ES-I3 (cell line): Measurements from ENCODE around the gene GPR61.

Experiments
- H3K36me3 ChIP-seq: 2 replicates; pipeline ENCODE4 v1.6.1; 2013; ENCODE audit warnings: mild to moderate bottlenecking, low read length, control low read depth, moderate library complexity; ENCODE audit not compliant: insufficient read depth
- H3K4me1 ChIP-seq: 2 replicates; pipeline ENCODE4 v1.6.1; 2013; ENCODE audit warnings: mild to moderate bottlenecking, control low read depth, low read length; ENCODE audit not compliant: insufficient read depth
- H3K9ac ChIP-seq: 2 replicates; pipeline ENCODE4 v1.6.1; 2013; ENCODE audit warnings: low read depth, mild to moderate bottlenecking, low read length, moderate library complexity
- H3K9me3 ChIP-seq: 2 replicates; pipeline ENCODE4 v1.6.1; 2013; ENCODE audit warnings: mild to moderate bottlenecking, low read length, moderate library complexity; ENCODE audit not compliant: control insufficient read depth, insufficient read depth

Gene GPR61

DNA sequence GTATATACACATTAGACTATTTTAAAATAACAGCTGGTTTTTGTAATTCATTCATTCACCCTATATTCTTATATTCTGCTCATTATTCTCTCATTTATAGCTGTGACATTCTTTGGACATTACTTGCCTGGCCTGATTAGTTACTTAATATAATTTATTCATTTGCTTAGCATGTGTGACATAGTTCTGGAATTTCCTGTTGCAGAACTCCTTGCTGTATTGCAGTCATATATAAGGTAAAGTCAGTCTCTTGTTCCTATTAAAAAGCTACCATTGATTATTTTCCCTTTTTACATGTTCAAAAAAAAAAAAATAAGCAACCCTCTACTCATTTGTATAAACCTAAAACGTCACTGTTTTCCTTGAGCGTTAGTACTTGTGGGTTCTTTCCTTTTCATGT lies 55.9 kb downstream of the GPR61 start:
- Histone ChIP-seq H3K9ac (no peak overlapping the region), H3K9me3 (no peaks in the 10 kb centered on the region), H3K36me3 (peaks cover 12% of the 10 kb centered on the region), H3K4me1 (no peaks in the 10 kb centered on the region; the same call in 1 of the 2 replicates)
